Thyroid gland (tissue), 4 donors: ENCODE data around the gene APLNR. TPM values are rescaled to one million over a fixed set of nuclear protein-coding genes. Genes with fewer than 3 reads are reported as not detected.

Experiments
- DNase-seq, 2 donors: peaks; one replicate each; pipeline ENCODE4 v3.0.0-alpha.2; 2019
- H3K27ac ChIP-seq, 3 donors: fragments of 200-600 bp; sonication (generic); 1 replicate in 2 of 3; 2 replicates in 1 of 3; pipeline ENCODE4 v1.5.1; 2016 to 2019; ENCODE audit warnings: mild to moderate bottlenecking in 1 of 3, moderate library complexity in 1 of 3
- H3K27me3 ChIP-seq: fragments of 200-600 bp; sonication (generic); one replicate; pipeline ENCODE4 v1.5.1; 2019
- H3K36me3 ChIP-seq, 2 donors: fragments of 200-600 bp; sonication (generic); one replicate each; pipeline ENCODE4 v1.5.1; 2016 to 2019
- H3K4me1 ChIP-seq, 2 donors: fragments of 200-600 bp; sonication (generic); one replicate each; pipeline ENCODE4 v1.5.1; 2017 to 2019
- H3K4me3 ChIP-seq, 3 donors: fragments of 200-600 bp; sonication (generic); replicated peaks in 1 of 3; 1 replicate in 2 of 3; 2 replicates in 1 of 3; pipeline ENCODE4 v1.5.1; 2016; ENCODE audit warnings: mild to moderate bottlenecking in 1 of 3
- H3K9me3 ChIP-seq: fragments of 200-600 bp; sonication (generic); one replicate; pipeline ENCODE4 v1.5.1; 2017
- POLR2A ChIP-seq, 2 donors: fragments of 450-650 bp; IDR thresholded peaks; one replicate each; pipeline ENCODE4 v1.6.1; 2017; ENCODE audit warnings: antibody characterized with exemption in 2 of 2, mild to moderate bottlenecking in 2 of 2, moderate library complexity in 1 of 2
- WGBS, 2 donors: methylation state at CpG; one replicate each; pipeline ENCODE4 v1.1.5; 2017; 5-methylcytosine and 5-hydroxymethylcytosine counted together
- intact Hi-C: fragments of 100-400 bp; cut with DNase I; formaldehyde crosslinking; loops from one replicate; pipeline ENCODE4 v1.15.1; 2023
- total RNA-seq, 4 donors: library from RNA; depleted of rRNA; stranded (reverse); fragments of >200 nt; gene quantifications; one replicate each; pipeline ENCODE4 v1.2.3, GENCODE V29; 2016
- TF ChIP-seq, protein P1 (sequence below), 6 experiments: fragments of 200-600 bp in 3 of 6; fragments of 450-650 bp in 3 of 6; sonication (generic) in 3 of 6; IDR thresholded peaks; one replicate each; pipeline ENCODE4 v1.5.1; 2016 to 2019; ENCODE audit warnings: antibody characterized with exemption in 6 of 6, mild to moderate bottlenecking in 2 of 6, inconsistent platforms in 1 of 6, moderate library complexity in 1 of 6

The APLNR gene
- total RNA-seq, 4 donors from 2014 or later = 4.4 to 6.1 (median 4.8) TPM

DNA sequence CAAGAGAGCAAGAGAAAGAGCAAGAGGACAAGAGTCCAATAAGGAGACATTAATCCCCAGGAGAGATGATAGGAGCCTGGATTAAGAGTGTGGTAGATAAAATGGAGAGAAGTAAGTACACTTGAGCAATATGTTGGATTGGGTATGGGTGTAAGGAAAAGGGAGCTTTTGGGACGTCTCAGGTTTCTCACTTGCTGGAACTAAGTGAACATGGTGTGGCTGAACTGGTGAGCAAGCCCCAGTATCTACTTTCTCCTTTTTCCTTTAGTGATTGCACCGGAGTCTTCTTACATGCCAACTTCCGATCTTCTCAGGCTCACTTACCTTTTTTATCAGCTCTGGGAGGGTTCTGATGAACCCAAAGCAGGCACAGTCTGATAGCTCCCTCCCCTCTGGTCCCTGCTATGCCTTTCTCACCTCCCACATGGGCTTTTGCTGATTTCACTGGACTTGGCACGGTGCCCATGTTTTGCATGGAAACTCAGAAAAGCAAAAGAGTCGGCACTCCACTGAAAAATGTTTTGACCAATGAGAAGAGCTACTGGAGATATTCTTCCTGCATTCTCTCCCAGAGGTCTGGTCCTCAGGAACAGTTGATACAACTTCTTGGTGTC lies 14.5 kb upstream of the APLNR start:
- TF ChIP-seq, protein P1, sequence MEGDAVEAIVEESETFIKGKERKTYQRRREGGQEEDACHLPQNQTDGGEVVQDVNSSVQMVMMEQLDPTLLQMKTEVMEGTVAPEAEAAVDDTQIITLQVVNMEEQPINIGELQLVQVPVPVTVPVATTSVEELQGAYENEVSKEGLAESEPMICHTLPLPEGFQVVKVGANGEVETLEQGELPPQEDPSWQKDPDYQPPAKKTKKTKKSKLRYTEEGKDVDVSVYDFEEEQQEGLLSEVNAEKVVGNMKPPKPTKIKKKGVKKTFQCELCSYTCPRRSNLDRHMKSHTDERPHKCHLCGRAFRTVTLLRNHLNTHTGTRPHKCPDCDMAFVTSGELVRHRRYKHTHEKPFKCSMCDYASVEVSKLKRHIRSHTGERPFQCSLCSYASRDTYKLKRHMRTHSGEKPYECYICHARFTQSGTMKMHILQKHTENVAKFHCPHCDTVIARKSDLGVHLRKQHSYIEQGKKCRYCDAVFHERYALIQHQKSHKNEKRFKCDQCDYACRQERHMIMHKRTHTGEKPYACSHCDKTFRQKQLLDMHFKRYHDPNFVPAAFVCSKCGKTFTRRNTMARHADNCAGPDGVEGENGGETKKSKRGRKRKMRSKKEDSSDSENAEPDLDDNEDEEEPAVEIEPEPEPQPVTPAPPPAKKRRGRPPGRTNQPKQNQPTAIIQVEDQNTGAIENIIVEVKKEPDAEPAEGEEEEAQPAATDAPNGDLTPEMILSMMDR (IDR thresholded peaks at IDR 0.05) = no peak
- no peak for TF ChIP-seq POLR2A (IDR thresholded peaks at IDR 0.05)
- H3K27ac ChIP-seq = no peak overlapping the region
- no peaks in the 10 kb centered on the region for H3K9me3 ChIP-seq
- peak; percentile 61 to 74 for DNase-seq
- intact Hi-C loops = no loop called here
- no peak overlapping the region for H3K4me3 ChIP-seq
- H3K4me1 ChIP-seq = peaks cover 0 to 8% of the 10 kb centered on the region in 2 donors
- no peaks in the 10 kb centered on the region for H3K36me3 ChIP-seq
- H3K27me3 ChIP-seq = no peaks in the 10 kb centered on the region
- 29 to 34% methylated on average over 5 of the region's 5 CpGs for WGBS, 2 donors

DNA sequence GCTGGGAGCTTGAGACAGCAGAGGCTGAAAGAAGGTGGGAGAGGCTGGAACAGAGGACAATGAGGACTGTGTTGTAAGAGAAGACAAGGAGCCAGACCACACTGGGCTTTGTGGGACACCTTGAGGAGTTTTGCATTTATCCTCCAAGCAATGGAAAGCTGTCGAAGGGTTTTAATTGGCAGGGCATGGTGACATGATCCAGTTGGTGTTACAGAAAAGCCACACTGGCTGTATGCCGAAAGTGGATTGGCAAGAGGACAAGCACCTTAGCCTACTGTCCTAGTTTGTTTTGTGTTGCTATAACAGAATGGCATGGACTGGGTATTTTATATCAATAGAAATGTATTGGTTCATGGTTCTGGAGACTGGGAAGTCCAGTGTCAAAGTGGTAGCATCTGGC lies 14.0 kb upstream of the APLNR start:
- Histone ChIP-seq H3K4me3 (no peak overlapping the region), H3K27me3 (no peaks in the 10 kb centered on the region), H3K27ac (no peak overlapping the region), H3K9me3 (no peaks in the 10 kb centered on the region), H3K4me1 (peaks cover 0 to 8% of the 10 kb centered on the region in 2 donors), H3K36me3 (no peaks in the 10 kb centered on the region)
- DNase-seq = no peak
- 89 to 92% methylated on average over 2 of the region's 2 CpGs for WGBS, 2 donors
- intact Hi-C loops = no loop called here
- no peak for TF ChIP-seq POLR2A (IDR thresholded peaks at IDR 0.05)
- TF ChIP-seq, protein P1 (IDR thresholded peaks at IDR 0.05) = no peak

DNA sequence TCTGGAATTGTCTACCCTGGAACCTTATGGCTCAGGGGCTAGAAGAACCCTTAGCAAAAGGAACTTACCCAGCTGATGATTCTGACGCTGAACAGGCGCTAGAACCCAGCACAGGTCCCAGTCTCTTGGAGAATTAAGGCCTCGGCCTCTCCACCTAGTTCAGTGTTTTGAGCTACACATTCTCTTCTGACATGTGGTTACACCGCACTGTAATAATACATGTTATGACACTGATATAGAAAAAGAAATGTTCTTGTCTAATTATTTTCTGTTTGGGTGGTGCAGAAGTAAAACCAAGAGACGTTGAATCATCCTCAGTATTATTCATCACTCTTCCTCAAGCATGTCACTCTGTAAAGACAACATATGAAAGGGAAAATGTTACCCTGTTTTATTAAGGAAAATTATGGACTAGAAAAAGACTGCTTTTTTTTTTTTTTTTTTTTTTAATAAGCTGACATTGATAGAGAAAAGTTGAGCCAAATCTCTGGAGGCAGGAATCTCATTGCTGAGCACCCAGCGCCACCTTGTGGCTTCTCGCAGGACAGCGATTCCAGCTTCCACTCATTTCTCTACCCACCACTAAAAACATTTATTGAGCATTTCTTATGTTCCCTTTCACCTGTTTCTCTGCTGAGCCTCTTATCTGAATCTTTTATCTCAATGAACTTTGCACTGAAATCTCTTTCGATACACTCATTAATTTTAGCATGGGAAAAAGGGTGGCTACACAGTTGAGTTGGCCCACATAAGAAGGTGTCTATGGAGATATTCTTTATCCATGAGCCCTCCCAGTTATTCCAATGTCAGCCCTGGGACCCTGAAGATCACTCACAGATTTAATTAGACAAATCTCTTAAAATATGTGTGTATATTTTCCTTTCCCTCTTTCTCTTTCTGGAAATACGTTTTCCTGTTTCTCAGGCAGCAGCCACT lies 12.6 kb upstream of the APLNR start:
- no peaks in the 10 kb centered on the region for H3K27me3 ChIP-seq
- WGBS, 2 donors = 41 to 43% methylated on average over 10 of the region's 10 CpGs
- peak; percentile 66 for DNase-seq
- H3K36me3 ChIP-seq = no peaks in the 10 kb centered on the region
- no peak overlapping the region for H3K4me3 ChIP-seq
- TF ChIP-seq, protein P1 (IDR thresholded peaks at IDR 0.05) = peak; percentile 59 to 89 (median 76)
- no peak for TF ChIP-seq POLR2A (IDR thresholded peaks at IDR 0.05)
- no peak overlapping the region for H3K27ac ChIP-seq
- no peaks in the 10 kb centered on the region for H3K9me3 ChIP-seq
- intact Hi-C loops = loop anchor here (2.0 to 5.0 kb wide), 3 partner anchors 117 to 409 kb away; no protein-coding TSS in a partner anchor
- peaks cover 0 to 8% of the 10 kb centered on the region in 2 donors for H3K4me1 ChIP-seq

DNA sequence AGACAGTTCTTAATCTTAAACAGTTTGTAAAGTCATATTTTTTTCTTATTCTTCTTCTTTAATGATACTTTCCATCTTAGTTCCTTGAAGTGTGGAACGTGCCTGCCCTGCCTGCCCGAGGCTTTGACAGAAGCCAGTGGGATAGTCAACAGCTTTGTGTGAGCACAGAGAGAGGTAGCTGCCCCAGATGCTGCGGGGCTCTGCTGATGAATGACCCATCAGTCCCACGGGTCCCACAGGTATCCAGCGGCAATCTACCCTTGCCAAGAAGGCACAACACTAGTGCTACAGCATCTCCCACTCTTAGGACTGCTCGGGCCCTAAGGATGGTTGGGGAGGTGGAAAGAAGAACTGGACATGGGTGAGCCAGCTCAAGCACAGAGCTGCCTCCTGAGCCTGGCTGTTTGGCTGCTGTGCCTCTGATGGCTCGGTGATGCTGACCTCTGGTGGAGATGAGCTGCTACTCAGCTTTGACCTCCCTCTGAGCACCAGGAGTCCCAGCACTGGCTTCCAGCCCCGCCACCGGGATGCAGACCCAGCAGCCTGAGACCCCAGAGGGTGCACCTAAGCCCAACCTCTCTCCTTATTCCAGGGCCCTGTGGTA lies 11.8 kb upstream of the APLNR start:
- peak; percentile 59 to 67 for DNase-seq
- intact Hi-C loops = loop anchor here (2.0 to 5.0 kb wide), 3 partner anchors 117 to 408 kb away; no protein-coding TSS in a partner anchor
- 32 to 33% methylated on average over 9 of the region's 9 CpGs for WGBS, 2 donors
- Histone ChIP-seq H3K9me3 (no peaks in the 10 kb centered on the region), H3K4me3 (no peak overlapping the region), H3K36me3 (no peaks in the 10 kb centered on the region), H3K27ac (no peak overlapping the region), H3K4me1 (peaks cover 0 to 8% of the 10 kb centered on the region in 2 donors), H3K27me3 (no peaks in the 10 kb centered on the region)
- no peak for TF ChIP-seq POLR2A (IDR thresholded peaks at IDR 0.05)
- TF ChIP-seq, protein P1 (IDR thresholded peaks at IDR 0.05) = peak in 4 of 6 experiments; percentile 32 to 54 (median 48)
